Tibial artery (tissue), 4 donors: ENCODE results near the gene TAB2.

Experiments used
- DNase-seq, 2 donors: peaks; one replicate each; pipeline ENCODE4 v3.0.0-alpha.2; 2019
- H3K27ac ChIP-seq, 2 donors: fragments of 200-600 bp; sonication (generic) in 1 of 2; 1 replicate in 1 of 2; 2 replicates in 1 of 2; pipeline ENCODE4 v1.5.1; 2018 to 2019; ENCODE audit warnings: mild to moderate bottlenecking in 1 of 2
- H3K27me3 ChIP-seq, 2 donors: fragments of 200-600 bp; sonication (generic) in 1 of 2; one replicate each; pipeline versions ENCODE4 v1.5.1 to v1.6.0; 2016 to 2019
- H3K36me3 ChIP-seq, 3 donors: fragments of 200-600 bp; sonication (generic) in 2 of 3; one replicate each; pipeline ENCODE4 v1.5.1; 2016 to 2019; ENCODE audit warnings: mild to moderate bottlenecking in 2 of 3
- H3K4me1 ChIP-seq, 4 donors: fragments of 200-600 bp; sonication (generic) in 2 of 4; 1 replicate in 3 of 4; 2 replicates in 1 of 4; pipeline ENCODE4 v1.5.1; 2016 to 2019
- H3K4me3 ChIP-seq, 2 donors: fragments of 200-600 bp; sonication (generic) in 1 of 2; 1 replicate in 1 of 2; 2 replicates in 1 of 2; pipeline ENCODE4 v1.5.1; 2018 to 2019; ENCODE audit warnings: mild to moderate bottlenecking in 2 of 2
- H3K9me3 ChIP-seq, 3 donors: fragments of 200-600 bp; sonication (generic) in 1 of 3; one replicate each; pipeline ENCODE4 v1.5.1; 2016 to 2019
- intact Hi-C: fragments of 100-400 bp; cut with DNase I; formaldehyde crosslinking; loops from one replicate; pipeline ENCODE4 v1.15.0; 2023; ENCODE audit warnings: low total_unique reads
- TF ChIP-seq, protein P1 (sequence below), 2 experiments: fragments of 200-600 bp in 1 of 2; fragments of 450-650 bp in 1 of 2; IDR thresholded peaks; one replicate each; pipeline ENCODE4 v1.5.1; 2017 to 2019; ENCODE audit warnings: antibody characterized with exemption in 2 of 2, mild to moderate bottlenecking in 1 of 2, moderate library complexity in 1 of 2

The TAB2 gene

DNA sequence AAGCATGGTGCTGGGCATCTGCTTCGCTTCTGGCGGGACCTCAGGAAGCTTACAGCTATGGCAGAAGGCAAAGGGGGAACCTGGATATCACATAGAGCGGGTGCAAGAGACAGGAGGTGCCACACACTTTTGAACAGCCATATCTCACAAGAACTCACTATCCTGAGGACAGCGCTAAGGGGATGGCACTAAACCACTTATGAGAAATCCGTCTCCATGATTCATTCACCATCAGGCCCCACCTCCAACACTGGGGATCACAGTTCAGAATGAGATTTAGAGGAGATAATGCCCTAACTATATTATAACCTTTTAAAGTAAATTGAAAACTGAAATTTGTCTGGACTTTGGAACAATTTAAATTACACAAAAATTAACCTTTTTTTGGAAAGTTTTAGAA, 44.8 kb downstream of the TAB2 start:
- Histone ChIP-seq H3K27ac (no peak overlapping the region), H3K36me3 (no peaks in the 10 kb centered on the region), H3K27me3 (no peaks in the 10 kb centered on the region), H3K4me1 (peaks cover 0 to 34% (median 10%) of the 10 kb centered on the region in 4 donors), H3K9me3 (no peaks in the 10 kb centered on the region), H3K4me3 (no peak overlapping the region)
- intact Hi-C loops: no loop called here
- DNase-seq: no peak
- TF ChIP-seq, protein P1, sequence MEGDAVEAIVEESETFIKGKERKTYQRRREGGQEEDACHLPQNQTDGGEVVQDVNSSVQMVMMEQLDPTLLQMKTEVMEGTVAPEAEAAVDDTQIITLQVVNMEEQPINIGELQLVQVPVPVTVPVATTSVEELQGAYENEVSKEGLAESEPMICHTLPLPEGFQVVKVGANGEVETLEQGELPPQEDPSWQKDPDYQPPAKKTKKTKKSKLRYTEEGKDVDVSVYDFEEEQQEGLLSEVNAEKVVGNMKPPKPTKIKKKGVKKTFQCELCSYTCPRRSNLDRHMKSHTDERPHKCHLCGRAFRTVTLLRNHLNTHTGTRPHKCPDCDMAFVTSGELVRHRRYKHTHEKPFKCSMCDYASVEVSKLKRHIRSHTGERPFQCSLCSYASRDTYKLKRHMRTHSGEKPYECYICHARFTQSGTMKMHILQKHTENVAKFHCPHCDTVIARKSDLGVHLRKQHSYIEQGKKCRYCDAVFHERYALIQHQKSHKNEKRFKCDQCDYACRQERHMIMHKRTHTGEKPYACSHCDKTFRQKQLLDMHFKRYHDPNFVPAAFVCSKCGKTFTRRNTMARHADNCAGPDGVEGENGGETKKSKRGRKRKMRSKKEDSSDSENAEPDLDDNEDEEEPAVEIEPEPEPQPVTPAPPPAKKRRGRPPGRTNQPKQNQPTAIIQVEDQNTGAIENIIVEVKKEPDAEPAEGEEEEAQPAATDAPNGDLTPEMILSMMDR (IDR thresholded peaks at IDR 0.05): no peak

DNA sequence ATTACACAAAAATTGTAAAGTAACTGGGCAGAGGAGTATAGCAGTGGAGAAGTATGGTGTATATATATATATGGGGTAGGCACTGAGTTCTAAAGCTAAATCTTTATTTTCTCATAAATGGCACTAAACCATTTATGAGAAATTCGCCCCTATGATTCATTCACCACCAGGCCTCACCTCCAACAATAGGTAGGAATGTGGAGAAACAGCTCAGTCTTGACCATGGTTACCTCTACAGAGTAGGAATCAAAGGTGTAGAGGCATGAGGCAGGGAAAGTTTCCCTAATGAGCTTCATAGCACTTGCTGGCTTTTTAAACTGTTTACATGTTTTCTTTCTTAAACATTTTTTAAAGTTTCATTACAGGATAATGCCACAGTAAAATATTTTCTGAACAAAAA, 45.6 kb downstream of the TAB2 start:
- no peak overlapping the region for H3K27ac ChIP-seq
- peaks cover 0 to 36% (median 14%) of the 10 kb centered on the region in 4 donors for H3K4me1 ChIP-seq
- H3K9me3 ChIP-seq: no peaks in the 10 kb centered on the region

DNA sequence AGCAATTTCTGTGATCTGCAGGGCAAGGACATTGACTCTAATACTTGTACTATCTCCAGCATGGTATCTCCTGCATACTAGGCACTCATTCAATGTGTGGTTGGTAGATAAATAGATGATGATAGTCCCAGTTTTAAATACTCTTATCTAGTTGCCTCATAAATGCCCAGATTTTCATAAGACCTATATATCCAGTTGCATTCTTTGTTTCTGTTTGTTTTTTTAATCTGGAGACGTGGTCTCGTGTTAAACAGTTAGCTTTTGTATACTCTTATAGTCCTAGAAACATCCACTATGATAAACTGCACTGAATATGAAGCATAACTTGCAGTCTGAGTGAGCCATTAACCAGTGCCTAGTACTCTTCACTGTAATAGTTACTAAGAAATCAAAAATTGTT, 47.0 kb downstream of the TAB2 start:
- no peaks in the 10 kb centered on the region for H3K27me3 ChIP-seq
- no peak for DNase-seq
- H3K9me3 ChIP-seq: no peaks in the 10 kb centered on the region
- H3K4me3 ChIP-seq: no peak overlapping the region
- H3K27ac ChIP-seq: no peak overlapping the region
- TF ChIP-seq, protein P1 (IDR thresholded peaks at IDR 0.05): no peak
- intact Hi-C loops: no loop called here
- H3K4me1 ChIP-seq: peaks cover 0 to 43% (median 16%) of the 10 kb centered on the region in 4 donors
- no peaks in the 10 kb centered on the region for H3K36me3 ChIP-seq

More for the DNA sequence above, 45.6 kb downstream of the TAB2 start:
- H3K4me3 ChIP-seq: no peak overlapping the region
- intact Hi-C loops: no loop called here
- H3K27me3 ChIP-seq: no peaks in the 10 kb centered on the region
- H3K36me3 ChIP-seq: no peaks in the 10 kb centered on the region
- TF ChIP-seq, protein P1 (IDR thresholded peaks at IDR 0.05): no peak
- DNase-seq: no peak

GRCh38 chr6:149365197-149365596, 47.7 kb downstream of the TAB2 start:
- no peak for DNase-seq
- Histone ChIP-seq H3K9me3 (no peaks in the 10 kb centered on the region), H3K4me3 (no peak overlapping the region), H3K27me3 (no peaks in the 10 kb centered on the region), H3K27ac (no peak overlapping the region), H3K36me3 (no peaks in the 10 kb centered on the region), H3K4me1 (peaks cover 0 to 47% (median 16%) of the 10 kb centered on the region in 4 donors)
- intact Hi-C loops: no loop called here
- TF ChIP-seq, protein P1 (IDR thresholded peaks at IDR 0.05): no peak

DNA sequence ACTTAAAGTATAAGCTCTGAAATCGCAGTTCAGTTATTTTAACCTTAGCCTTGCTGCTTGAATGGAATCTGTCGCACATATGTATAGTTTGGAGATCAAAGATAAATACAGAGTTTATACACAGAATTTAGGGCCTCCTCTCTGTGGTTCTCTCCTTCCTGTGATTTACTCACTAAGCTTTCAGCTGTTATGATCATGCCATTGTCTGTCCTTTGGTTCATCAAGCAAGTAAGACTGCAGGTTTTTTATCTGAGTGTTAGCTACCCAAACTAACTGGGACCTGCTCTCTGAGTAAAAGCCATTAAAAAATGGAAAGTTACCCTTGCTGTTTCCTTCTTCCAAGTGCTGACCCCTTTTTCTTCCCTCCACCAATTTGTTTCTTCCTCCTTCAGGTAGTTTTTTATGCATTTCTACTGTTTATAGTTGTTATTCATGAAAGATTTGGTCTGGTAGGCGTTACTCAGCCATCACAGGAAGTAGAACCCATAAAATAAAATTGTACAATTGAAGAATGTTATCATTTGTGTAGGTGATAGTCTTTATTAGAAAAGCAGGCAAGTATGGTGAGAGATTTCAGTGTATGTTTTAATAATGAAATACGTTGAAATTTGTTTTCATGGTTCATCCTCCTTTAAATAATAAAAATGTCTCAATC, 48.9 kb downstream of the TAB2 start:
- Histone ChIP-seq H3K36me3 (peaks cover 0 to 3% (median 0%) of the 10 kb centered on the region in 3 donors), H3K27me3 (no peaks in the 10 kb centered on the region), H3K9me3 (no peaks in the 10 kb centered on the region), H3K27ac (no peak overlapping the region), H3K4me1 (peaks cover 0 to 47% (median 16%) of the 10 kb centered on the region in 4 donors), H3K4me3 (no peak overlapping the region)
- TF ChIP-seq, protein P1 (IDR thresholded peaks at IDR 0.05): no peak
- DNase-seq: no peak
- intact Hi-C loops: no loop called here
